Stomach (tissue), 4 donors: ENCODE measurements around the gene UST.

Experiments
- CTCF ChIP-seq, 7 experiments: fragments of 450-650 bp in 4 of 7; fragments of 200-600 bp in 3 of 7; sonication (generic) in 3 of 7; IDR thresholded peaks; one replicate each; pipeline ENCODE4 v1.5.1; 2016 to 2019; ENCODE audit warnings: antibody characterized with exemption in 7 of 7, control low read depth in 2 of 7, mild to moderate bottlenecking in 1 of 7
- POLR2A ChIP-seq, 4 donors: fragments of 450-650 bp; IDR thresholded peaks; one replicate each; pipeline ENCODE4 v1.6.1; 2016; ENCODE audit warnings: antibody characterized with exemption in 4 of 4, control low read depth in 2 of 4, mild to moderate bottlenecking in 1 of 4, moderate library complexity in 1 of 4

GRCh38 chr6:149081281-149081680, 334.5 kb downstream of the UST start:
- no peak for TF ChIP-seq POLR2A (IDR thresholded peaks at IDR 0.05)
- no peak for TF ChIP-seq CTCF (IDR thresholded peaks at IDR 0.05)
